Cerebellar cortex (tissue), 1 donor: Measurements from ENCODE around the gene D2HGDH.
"Not testable (repeated sequence)": the region's sequence is repeated elsewhere in the genome, so short reads cannot be mapped to it uniquely, and the experiment has no call there.

Source experiments
- DNase-seq: peaks from one replicate; pipeline ENCODE4 v3.0.0-alpha.2; 2015; ENCODE audit warnings: low spot score

The D2HGDH gene

GRCh38 chr2:241808721-241809382 lies 74.4 kb downstream of the D2HGDH start, which contains the start of gene NEU4:
TSS of gene NEU4 (plus strand) at chr2:241809193. CDS start at chr2:241814485, 5,292 bp downstream.
- no peak for DNase-seq

GRCh38 chr2:241809383-241810306 lies 75.2 kb downstream of the D2HGDH start:
- no peak for DNase-seq

- DNase-seq: no peak
Measured at GRCh38 chr2:241810307-241811200, 76.1 kb downstream of the D2HGDH start.

GRCh38 chr2:241811201-241811951 lies 76.9 kb downstream of the D2HGDH start:
- DNase-seq: no peak

GRCh38 chr2:241811952-241812729 lies 77.7 kb downstream of the D2HGDH start:
- DNase-seq: no peak

- no peak for DNase-seq
Measured at GRCh38 chr2:241812730-241813643, 78.6 kb downstream of the D2HGDH start.

GRCh38 chr2:241813644-241814392 lies 79.4 kb downstream of the D2HGDH start:
- DNase-seq: no peak

GRCh38 chr2:241814393-241814642 lies 79.9 kb downstream of the D2HGDH start:
- no peak for DNase-seq

GRCh38 chr2:241814643-241815476 lies 80.4 kb downstream of the D2HGDH start:
- DNase-seq: no peak

DNA sequence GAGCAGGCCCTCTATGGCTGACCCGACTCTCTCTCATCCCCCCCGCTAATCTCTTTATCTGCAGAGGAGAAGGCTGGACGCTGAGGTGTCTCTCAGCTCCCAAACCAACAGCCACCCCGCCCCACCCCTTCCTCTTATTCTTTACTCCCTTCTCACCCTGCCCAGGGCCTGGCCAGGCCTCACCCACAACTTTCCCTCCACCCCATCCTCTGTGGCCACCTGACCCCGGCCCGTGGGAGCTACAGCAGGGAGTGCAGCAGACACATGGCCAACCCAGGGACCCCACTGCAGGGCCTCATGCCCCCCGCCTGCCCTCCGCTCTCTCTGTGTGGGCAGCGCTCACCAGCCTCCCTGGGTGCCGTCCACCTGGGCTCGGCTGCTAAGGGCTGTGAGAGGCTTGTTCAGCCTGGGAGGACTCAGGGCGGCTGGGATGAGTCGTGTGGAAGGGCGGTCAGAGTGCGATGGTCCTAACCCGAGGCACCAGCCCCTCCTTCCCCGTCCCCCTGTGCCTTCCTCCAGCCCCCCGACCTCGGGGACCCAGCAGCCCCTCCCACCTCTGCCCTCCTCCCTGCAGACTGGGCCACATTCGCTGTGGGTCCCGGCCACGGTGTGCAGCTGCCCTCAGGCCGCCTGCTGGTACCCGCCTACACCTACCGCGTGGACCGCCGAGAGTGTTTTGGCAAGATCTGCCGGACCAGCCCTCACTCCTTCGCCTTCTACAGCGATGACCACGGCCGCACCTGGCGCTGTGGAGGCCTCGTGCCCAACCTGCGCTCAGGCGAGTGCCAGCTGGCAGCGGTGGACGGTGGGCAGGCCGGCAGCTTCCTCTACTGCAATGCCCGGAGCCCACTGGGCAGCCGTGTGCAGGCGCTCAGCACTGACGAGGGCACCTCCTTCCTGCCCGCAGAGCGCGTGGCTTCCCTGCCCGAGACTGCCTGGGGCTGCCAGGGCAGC lies 81.3 kb downstream of the D2HGDH start:
- no peak for DNase-seq

- no peak for DNase-seq
Measured at GRCh38 chr2:241816431-241817121, 82.1 kb downstream of the D2HGDH start.

DNA sequence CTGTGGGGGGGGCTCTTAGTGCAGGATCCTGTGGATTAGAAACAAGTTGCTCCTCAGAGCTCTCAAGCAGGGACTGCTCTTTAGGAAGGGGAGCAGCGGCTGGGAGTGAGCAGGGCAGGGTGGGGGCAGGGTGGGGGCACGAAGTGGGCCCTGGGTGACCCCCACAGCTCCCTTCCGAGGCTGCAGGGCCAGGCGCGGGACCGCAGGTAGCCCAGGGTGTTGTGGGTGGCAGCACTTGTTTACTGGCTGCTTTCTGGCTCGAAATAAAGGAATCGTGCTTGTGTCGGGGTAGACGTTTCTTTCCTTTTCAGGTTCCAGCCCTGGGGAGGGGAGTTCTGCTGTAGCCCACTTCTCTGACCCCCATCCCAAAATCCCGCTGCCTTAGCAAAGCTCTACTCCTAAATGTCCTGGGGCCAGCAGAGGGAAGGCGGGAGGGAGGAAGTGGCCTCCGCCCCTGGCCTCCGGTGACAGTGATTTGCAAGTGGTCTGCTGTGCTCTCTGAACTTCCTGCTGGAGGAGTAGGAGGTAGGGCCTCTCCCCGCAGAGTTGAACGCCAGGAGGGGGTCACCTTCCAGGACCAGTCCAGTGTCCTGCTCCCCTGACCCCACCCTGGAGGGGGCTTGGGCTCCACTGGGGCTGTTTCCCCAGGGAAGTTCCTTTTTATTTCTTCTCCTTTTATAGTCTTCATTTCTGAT lies 82.8 kb downstream of the D2HGDH start:
- no peak for DNase-seq

DNA sequence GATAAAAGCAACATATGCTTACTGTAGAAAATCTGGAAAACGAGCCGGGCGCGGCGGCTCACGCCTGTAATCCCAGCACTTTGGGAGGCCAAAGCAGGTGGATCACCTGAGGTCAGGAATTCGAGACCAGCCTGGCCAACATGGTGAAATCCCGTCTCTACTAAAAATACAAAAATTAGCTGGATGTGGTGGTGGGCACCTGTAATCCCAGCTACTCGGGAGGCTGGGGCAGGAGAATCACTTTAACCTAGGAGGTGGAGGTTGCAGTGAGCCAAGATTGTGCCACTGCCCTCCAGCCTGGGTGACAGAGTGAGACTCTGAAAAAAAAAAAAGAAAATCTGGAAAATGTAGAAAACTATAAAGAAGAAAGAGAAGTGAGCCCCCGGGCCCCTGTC lies 83.4 kb downstream of the D2HGDH start:
- DNase-seq: not testable (repeated sequence)
